Fibroblast of the conjunctiva (primary cell): ENCODE measurements around the gene UMAD1.

Experiments used
- DNase-seq: peaks from one replicate; pipeline ENCODE4 v3.0.0-alpha.2; 2010; ENCODE audit warnings: low read depth

UMAD1 gene

GRCh38 chr7:7922684-7923385 lies 282.3 kb downstream of the UMAD1 start:
- no peak for DNase-seq

GRCh38 chr7:7923818-7924217 lies 283.3 kb downstream of the UMAD1 start:
- no peak for DNase-seq

GRCh38 chr7:7924303-7924702 lies 283.8 kb downstream of the UMAD1 start:
- no peak for DNase-seq
